Activated CD8-positive, alpha-beta memory T cell treated with anti-CD3 and anti-CD28 coated beads, Interleukin-2, amount 50 U/mL, for 48 hours (primary cell): ENCODE data around the gene SEPHS2.
"Not testable (repeated sequence)": the region's sequence is repeated elsewhere in the genome, so short reads cannot be mapped to it uniquely, and the experiment has no call there.

Source experiments
- DNase-seq: peaks from one replicate; pipeline ENCODE4 v3.0.0-alpha.2; 2020

The SEPHS2 gene, protein sequence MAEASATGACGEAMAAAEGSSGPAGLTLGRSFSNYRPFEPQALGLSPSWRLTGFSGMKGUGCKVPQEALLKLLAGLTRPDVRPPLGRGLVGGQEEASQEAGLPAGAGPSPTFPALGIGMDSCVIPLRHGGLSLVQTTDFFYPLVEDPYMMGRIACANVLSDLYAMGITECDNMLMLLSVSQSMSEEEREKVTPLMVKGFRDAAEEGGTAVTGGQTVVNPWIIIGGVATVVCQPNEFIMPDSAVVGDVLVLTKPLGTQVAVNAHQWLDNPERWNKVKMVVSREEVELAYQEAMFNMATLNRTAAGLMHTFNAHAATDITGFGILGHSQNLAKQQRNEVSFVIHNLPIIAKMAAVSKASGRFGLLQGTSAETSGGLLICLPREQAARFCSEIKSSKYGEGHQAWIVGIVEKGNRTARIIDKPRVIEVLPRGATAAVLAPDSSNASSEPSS

DNA sequence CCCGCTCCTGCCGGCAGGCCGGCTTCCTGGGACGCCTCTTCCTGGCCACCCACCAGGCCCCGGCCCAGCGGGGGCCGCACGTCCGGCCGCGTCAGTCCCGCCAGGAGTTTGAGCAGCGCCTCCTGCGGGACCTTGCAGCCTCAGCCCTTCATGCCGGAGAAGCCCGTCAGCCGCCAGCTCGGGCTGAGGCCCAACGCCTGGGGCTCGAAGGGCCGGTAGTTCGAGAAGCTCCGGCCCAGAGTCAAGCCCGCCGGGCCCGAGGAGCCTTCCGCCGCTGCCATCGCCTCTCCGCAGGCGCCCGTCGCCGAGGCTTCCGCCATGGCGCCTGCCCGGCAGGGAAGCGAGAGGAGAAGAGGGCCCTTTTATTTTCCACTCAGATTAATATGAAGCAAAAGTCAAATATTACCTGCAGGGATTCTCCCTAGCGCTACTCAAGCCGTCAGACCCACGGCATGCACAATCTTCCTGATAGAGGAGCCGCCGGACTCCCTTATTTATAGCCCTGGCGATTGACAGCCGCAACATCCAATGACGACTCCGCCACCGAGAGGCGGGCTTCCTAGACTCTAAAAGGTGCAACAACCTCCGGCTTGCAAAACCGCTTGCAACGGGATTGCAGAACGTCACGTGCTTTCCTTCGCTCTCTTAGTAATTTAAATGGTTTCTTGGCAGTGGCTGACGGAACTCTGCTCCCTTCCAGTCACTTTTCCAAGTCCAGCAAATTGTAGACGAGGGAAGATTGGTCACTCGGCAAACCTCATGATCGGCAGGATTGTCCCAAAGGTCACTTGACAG, at the start of gene SEPHS2:
SEPHS2 (minus strand) TSS at position 467 of the 795 bp plus-strand sequence; CDS start at position 320, 147 bp downstream.
- peak; percentile 98 for DNase-seq

DNA sequence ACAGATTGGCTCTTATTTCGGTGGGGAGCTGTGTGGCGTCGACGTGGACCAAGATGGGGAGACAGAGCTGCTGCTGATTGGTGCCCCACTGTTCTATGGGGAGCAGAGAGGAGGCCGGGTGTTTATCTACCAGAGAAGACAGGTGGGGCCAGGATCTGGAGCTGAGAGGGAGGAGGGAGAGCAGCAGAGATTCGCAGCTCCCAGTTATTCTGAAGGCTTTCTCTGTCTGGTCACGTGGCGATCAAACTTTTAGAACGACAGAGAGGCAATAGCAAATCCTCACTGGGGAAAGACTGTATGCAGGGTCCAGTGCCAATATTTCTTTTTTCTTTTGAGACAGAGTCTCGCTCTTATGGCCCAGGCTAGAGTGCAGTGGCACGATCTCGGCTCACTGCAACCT, 49.0 kb upstream of the SEPHS2 start:
- DNase-seq: no peak

DNA sequence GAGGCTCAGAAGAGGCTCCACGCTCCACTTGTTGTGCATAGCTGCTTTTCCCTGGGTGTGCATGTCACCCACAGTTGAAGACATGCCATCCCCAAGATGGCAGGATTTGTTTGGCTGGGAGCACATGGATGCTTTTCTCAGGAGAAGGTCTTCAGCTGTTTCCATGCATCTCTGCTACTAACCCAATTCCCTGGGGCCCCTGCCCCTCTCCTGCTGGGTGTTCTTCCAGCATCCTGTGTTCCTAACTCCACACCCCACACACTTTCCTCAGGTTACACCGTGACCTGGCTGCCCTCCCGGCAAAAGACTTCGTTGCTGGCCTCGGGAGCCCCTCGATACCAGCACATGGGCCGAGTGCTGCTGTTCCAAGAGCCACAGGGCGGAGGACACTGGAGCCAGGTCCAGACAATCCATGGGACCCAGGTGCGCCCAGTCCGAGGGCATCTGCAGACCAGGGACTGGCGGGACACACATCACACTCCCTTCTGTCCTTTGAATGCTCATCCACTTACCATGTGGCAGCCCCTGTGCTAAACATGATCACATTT, 48.3 kb upstream of the SEPHS2 start:
- no peak for DNase-seq

DNA sequence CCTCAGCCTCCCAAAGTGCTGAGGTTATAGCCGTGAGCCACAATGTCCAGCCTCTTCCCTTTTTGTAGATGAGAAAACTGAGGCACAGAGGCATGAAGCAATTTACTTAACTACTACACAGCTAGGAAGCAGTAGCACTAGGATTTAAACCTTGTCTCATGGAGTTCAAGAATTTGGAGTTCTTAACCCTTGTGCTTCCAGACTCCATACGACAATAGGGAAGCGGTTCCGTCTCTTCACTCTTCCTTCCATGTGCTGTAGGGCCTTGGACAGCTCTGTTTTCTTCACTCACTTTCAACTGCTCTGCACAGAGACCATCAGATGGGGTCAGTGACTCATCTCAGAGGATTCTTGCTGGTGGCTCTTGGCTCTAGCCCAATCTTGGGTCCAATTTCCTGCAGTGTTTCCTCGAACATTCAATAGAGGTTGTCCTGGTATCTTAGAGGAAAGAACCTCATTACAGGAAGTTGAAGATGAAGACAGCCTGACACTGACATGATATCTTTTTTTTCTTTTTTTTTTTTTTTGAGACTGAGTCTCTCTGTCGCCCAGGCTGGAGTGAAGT, 46.2 kb upstream of the SEPHS2 start:
- DNase-seq: no peak

DNA sequence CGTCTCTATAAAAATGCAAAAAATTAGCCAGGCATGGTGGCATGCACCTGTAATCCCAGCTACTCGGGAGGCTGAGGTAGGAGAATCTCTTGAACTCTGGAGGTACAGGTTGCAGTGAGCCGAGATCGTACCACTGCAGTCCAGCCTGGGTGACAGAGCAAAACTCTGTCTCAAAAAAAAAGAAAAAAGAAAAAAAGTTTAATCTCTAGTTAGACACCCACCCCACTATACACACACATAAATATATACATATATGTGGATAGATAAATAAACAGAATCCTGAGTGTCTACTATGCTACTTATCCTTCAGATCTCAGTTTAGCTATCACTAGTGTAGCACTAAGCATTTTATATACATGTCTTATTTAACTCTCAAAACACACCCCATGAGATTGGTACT, 45.6 kb upstream of the SEPHS2 start:
- DNase-seq: no peak

DNA sequence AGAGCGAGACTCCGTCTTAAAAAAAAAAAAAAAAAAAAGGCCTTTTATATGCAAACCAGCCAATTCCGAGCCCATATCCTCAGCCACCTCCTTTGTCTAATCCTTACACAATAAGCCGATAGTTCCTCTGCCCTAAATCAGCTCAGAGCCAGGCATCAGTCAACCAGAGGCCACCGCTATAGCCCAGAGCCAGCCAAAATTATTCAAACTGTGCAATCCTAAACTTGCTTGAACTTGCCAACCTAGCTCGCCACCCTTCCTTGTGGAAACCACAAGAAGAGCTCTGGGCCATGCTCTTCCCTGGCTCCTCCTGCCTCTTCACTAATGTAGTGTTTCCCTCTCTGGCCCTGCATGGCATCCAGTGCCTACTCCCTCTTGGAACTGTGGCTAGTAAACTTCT, 44.5 kb upstream of the SEPHS2 start:
- no peak for DNase-seq

DNA sequence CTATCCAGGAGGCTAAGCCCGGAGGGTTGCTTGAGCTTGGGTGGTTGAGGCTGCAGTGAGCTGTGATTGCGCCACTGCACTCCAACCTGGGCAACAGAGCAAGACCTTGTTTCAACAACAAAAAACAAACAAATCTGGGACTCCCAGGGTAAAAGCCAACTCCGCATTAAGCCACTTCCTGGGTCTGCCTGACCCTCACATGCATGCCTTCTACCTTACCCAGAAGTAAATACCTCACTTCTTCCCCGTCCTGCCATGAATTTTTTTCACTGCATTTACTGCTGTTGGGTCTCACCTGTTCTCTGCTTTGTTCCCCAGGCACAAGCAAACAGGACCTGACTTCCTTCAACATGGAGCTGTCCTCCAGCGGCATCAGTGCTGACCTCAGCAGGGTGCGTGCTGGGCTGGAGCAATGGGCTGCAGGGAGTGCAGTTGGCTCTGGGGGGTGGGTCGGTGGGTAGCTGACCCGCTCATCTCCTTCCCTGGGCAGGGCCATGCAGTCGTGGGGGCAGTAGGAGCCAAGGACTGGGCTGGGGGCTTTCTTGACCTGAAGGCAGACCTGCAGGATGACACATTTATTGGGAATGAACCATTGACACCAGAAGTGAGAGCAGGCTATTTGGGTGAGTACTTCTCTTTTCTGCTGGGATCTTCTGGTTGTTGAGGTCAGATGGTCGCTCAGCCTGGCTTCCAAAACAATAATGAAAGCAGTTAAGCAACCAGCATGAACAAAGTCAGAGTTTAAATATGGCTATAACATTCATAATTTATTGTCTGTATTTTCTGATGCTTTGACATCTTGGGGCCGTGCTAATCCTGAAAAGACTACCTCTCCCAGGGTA, 43.3 kb upstream of the SEPHS2 start:
- DNase-seq: no peak

DNA sequence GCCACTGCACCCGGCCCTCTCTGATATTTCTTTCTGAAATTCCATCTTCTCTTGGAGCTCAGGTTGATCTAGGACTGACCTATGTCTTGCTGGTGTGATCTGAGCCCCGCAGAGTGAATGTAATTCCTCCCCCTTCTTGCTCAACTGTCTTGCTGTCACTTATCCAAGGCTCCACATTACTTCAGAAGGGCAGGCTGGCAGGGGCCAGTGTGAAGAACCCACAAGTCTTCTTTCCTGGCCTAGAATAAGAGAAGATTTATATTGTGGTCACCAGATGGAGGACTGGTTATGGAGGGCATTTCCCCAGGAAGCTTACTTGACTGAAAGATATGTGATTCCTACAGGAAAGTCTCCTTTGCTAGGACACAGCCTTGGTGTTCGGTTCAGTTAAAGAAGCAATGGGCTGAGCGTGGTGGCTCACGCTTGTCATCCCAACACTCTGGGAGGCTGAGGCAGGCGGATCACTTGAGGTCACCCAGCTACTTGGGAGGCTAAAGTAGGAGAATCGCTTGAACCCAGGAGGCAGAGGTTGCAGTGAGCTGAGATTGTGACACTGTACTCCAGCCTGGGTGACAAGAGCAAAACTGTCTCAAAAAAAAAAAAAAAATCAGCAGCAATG, 40.3 kb upstream of the SEPHS2 start:
- no peak for DNase-seq

DNA sequence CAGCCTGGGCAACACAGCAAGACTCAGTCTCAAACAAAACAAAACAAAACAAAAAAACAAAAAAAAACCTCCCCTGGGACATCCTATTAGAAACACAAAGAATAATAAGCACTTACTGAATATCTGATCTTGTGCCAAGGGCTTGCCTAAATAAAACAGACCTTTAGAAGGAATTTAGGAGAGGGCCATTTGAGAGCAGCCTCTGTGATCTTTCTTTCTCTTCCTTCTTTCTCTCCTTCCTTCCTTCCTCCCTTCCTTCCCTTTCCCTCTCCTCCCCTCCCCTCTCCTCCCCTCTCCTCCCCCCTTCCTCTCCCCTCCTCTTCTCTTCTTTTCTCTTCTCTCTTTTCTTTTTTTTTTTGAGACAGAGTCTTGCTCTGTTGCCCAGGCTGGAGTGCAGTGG, 39.2 kb upstream of the SEPHS2 start:
- no peak for DNase-seq

DNA sequence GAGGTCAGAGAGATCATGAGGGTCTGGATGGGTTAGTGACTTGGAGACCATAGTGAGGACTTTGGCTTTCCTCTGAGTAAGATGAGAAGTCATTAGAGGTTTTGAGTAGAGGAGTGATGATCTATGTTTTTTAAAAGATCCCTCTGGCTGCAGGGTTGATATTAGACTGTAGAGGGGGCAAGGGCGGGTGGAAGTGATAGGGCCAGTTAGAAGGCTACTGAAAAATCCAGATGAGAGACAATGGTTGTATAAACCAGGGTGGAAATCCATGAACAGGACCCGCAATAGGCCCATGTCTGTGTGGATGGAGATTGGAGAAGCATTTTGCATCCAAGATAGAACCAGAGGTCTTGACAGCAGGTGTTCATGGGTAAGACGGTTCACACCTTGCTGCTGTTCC, 36.7 kb upstream of the SEPHS2 start:
- DNase-seq: no peak

DNA sequence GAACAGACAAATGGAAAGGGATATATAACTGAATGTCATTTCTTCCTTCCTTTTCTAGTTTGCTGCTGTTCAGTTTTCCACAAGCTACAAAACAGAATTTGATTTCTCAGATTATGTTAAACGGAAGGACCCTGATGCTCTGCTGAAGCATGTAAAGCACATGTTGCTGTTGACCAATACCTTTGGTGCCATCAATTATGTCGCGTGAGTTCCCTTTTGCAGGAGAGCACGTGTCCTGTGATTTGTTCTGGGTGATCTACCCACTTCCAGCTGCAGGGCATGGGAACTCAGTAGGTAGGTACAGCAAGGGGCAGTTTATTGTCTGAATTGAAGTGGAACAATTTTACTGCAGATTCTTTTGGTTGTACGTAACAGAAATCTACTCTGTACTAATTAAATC, 35.7 kb upstream of the SEPHS2 start:
- no peak for DNase-seq

DNA sequence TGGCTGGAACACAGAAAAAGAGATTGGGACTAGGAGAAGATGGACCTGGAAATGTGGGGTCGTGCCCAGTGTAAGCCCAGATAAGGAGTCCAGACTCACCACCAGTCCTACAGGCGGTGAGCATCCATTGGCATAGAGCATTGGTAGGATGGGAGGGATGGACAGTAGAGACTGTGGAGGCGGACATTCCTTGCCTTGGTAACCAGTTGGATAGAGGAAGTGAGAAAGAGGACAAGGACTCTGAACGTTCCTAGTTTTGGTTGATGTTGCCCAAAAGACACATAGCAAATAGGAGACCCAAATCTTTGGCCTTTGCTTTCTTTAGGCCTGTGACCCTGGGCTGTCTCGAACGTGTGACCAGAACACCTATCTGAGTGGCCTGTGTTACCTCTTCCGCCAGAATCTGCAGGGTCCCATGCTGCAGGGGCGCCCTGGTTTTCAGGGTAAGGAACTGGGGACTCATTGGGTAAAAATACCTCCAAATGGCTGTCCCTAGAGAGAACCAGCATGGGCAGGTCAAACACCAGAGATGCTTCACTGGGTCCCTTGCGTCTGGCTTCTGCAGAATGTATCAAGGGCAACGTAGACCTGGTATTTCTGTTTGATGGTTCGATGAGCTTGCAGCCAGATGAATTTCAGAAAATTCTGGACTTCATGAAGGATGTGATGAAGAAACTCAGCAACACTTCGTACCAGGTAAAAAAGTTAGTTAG, 33.2 kb upstream of the SEPHS2 start:
- no peak for DNase-seq

DNA sequence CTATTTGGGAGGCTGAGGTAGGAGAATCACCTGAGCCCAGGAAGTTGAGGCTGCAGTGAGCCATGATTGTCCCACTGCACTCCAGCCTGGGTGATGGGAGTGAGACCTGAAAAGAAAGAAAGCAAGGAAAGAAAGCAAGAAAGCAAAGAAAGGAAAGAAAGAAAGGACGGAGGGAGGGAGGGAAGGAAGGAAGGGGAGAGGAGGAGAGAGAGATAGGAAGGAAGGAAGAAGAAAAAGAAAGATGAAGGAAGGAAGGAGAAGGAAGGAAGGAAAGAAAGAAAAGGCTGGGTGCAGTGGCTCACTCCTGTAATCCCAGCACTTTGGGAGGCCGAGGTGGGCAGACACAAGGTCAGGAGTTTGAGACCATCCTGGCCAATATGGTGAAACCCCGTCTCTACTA, 32.1 kb upstream of the SEPHS2 start:
- not testable (repeated sequence) for DNase-seq

DNA sequence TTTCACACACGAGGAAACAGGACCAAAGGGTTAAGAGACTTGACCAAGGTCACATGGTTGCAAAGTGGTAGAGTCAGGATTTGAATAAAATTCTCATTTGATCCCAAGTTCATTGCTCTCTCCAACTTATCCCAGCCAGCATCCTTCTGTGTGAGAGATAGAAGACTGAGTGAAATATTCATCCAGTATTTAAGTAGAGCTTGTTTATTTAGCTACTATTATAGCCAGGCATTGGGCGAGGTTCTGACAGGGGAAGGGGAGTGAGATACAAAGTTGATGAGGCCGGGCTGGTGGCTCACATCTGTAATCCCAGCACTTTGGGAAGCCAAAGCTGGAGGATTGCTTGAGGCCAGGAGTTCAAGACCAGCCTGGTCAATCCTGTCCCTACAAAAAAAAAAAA, 31.3 kb upstream of the SEPHS2 start:
- DNase-seq: no peak

DNA sequence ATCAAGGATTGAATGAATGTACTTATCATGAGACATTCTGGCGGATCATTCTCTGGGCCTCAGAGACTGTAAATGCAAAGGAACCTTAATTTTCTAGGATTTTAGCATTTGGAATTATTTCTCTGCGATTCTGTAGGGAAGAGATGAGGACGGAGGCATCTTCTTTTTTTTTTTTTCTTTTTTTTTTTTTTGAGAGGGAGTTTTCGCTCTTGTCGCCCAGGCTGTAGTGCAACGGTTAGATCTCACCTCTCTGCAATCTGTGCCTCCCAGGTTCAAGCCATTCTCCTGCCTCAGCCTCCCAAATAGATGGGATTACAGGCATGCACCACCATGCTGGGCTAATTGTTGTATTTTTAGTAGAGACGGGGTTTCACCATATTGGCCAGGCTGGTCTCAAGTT, 29.0 kb upstream of the SEPHS2 start:
- DNase-seq: no peak

DNA sequence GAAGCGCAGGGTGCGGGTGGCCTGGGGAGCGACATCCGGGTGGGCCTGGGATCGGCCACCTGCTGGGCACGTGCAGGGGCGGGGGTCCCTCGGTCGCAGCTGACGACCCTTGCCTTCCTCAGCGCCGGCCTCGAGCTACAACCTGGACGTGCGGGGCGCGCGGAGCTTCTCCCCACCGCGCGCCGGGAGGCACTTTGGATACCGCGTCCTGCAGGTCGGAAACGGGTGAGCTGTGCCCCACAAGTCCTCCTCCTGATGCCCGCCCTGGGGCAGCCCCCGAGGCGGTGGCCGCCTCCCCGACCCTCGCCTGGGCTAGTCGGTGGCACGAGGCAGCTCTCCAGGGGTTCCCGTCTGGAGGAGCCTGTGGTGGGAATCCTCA, 28.4 kb upstream of the SEPHS2 start:
- no peak for DNase-seq

DNA sequence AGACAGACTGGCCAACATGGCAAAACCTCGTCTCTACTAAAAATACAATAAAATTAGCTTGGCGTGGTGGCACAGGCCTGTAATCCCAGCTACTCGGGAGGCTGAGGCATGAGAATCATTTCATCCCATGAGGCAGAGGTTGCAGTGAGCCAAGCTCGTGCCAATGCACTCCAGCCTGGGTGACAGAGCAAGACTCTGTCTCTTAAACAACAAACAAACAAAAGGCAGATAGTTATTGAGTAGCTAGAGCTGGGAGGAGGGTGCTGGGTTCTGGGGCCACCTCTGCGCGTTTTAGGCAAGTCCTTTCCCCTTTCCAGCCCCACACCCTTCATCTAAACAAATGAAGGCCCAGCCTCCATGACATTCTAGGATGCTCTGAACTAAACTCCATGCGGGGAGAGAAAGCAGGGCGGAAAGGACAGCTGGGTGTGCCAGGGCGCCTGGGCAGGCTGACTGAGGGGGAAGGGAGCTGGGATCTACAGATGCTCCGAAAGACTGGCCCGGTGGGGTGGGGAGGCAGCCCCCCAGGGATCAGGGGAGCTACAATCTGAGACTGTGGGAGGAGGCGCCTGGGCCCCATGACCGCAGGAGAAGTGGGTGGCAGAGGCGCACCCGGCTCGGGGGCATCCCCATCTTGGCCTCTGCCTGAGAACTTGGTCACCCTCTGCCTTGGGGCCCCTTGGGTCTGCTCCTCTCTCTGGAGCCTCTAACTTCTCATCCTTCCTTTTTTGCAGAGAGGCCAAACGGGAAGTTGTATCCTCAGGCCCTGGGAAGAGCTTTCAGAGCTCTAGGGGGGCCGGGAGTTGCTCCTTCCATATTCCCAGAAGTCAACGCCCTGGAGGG, 27.8 kb upstream of the SEPHS2 start:
- DNase-seq: peak; percentile 85

DNA sequence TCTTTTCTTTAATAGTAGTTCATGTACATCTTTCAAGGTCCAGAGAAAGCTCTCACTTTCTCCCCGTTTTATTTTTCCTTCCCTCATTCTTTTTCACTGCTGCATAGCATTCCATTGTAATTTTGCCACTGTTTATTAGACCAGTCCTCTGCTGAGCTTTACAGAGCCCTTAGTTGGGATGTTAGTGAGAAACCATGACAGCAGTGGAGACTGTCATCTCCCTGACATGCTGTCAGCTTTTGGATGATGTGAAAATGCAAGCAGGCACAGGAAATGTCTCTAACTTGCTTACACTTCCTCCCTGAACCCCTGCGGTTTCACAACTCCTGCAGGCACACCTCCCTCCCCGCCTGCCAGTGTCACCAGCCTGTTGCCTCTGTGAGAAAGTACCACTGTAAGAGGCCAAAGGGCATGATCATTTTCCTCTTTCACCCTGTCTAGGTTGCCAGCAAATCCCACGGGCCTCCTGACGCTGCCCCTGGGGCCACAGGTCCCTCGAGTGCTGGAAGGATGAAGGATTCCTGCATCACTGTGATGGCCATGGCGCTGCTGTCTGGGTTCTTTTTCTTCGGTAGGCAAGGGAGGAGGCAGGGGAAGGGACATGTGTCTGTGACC, 26.8 kb upstream of the SEPHS2 start, which contains the start of gene ITGAL:
ITGAL (plus strand) TSS at position 415 of the 615 bp plus-strand sequence; CDS start at position 511, 96 bp downstream.
- DNase-seq: peak; percentile 85

DNA sequence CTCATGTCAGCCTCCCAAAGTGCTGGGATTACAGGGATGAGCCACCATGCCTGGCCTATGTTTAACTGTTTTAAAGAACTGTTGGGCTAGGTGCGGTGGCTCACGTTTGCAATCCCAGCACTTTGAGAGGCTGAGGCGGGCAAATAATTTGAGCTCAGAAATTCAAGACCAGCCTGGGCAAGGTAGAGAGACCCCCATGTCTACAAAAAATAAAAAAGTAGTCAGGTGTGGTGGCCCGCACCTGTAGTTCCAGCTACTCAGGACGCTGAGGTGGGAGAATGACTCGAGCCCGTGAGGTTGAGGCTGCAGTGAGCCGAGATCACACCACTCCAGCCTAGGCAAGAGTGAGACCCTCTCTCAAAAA, 24.9 kb upstream of the SEPHS2 start:
- DNase-seq: no peak

DNA sequence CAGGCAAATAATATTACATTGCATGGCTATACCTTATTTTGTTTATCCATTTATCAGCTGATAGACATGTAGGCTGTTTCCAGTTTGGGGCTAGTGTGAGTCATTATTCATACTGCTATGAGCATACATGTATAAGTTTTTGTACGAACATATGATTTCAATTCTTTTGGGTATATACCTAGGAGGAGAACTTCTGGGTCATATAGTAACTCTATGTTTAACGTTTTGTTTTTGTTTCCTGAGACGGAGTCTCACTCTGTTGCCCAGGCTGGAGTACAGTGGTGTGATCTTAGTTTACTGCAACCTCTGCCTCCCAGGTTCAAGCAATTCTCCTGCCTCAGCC, 24.5 kb upstream of the SEPHS2 start:
- DNase-seq: no peak
